KOPT-K1 (cell line): ENCODE data around the gene FAM241A.
"Not testable (repeated sequence)": the region's sequence is repeated elsewhere in the genome, so short reads cannot be mapped to it uniquely, and the experiment has no call there.

Experiments
- H3K27ac ChIP-seq: fragments of 200-600 bp; sonication (generic); 2 replicates; pipeline ENCODE4 v1.5.1; 2016; ENCODE audit warnings: antibody characterized with exemption, mild to moderate bottlenecking, low read depth, low read length; ENCODE audit not compliant: poor library complexity, severe bottlenecking
- H3K36me3 ChIP-seq: fragments of 200-600 bp; sonication (generic); 2 replicates; pipeline ENCODE4 v1.5.1; 2017; ENCODE audit warnings: antibody characterized with exemption, mild to moderate bottlenecking, low read length, moderate library complexity; ENCODE audit not compliant: insufficient read depth
- H3K9me3 ChIP-seq: fragments of 200-600 bp; sonication (generic); 2 replicates; pipeline ENCODE4 v1.5.1; 2017; ENCODE audit warnings: antibody characterized with exemption, low read length, mild to moderate bottlenecking; ENCODE audit not compliant: insufficient read depth, poor library complexity, severe bottlenecking

FAM241A gene

GRCh38 chr4:112147697-112148096 is 2.4 kb downstream of the FAM241A start:
- no peak overlapping the region for H3K27ac ChIP-seq
- H3K36me3 ChIP-seq: no peaks in the 10 kb centered on the region

GRCh38 chr4:112150920-112151319 is 5.7 kb downstream of the FAM241A start:
- H3K27ac ChIP-seq: no peak overlapping the region
- no peaks in the 10 kb centered on the region for H3K36me3 ChIP-seq
- H3K9me3 ChIP-seq: no peaks in the 10 kb centered on the region

More at GRCh38 chr4:112147697-112148096, 2.4 kb downstream of the FAM241A start:
- H3K9me3 ChIP-seq: no peaks in the 10 kb centered on the region

- Histone ChIP-seq H3K27ac (no peak overlapping the region), H3K36me3 (no peaks in the 10 kb centered on the region), H3K9me3 (no peaks in the 10 kb centered on the region)
Observed at GRCh38 chr4:112152521-112152920, 7.3 kb downstream of the FAM241A start.

- H3K36me3 ChIP-seq: no peaks in the 10 kb centered on the region
- H3K27ac ChIP-seq: no peak overlapping the region
- no peaks in the 10 kb centered on the region for H3K9me3 ChIP-seq
Observed at GRCh38 chr4:112153211-112153791, 8.0 kb downstream of the FAM241A start.

- no peak overlapping the region for H3K27ac ChIP-seq
- no peaks in the 10 kb centered on the region for H3K36me3 ChIP-seq
- no peaks in the 10 kb centered on the region for H3K9me3 ChIP-seq
Observed at GRCh38 chr4:112156112-112156511, 10.9 kb downstream of the FAM241A start.

- no peak overlapping the region for H3K27ac ChIP-seq
- H3K9me3 ChIP-seq: no peaks in the 10 kb centered on the region
- H3K36me3 ChIP-seq: no peaks in the 10 kb centered on the region
Observed at GRCh38 chr4:112156553-112156952, 11.3 kb downstream of the FAM241A start.

GRCh38 chr4:112163706-112164105 is 18.5 kb downstream of the FAM241A start:
- H3K9me3 ChIP-seq, H3K27ac ChIP-seq: not testable (repeated sequence)

GRCh38 chr4:112167794-112168193 is 22.5 kb downstream of the FAM241A start:
- no peaks in the 10 kb centered on the region for H3K9me3 ChIP-seq
- no peak overlapping the region for H3K27ac ChIP-seq
- no peaks in the 10 kb centered on the region for H3K36me3 ChIP-seq

More at GRCh38 chr4:112163706-112164105, 18.5 kb downstream of the FAM241A start:
- H3K36me3 ChIP-seq: not testable (repeated sequence)

GRCh38 chr4:112168719-112169500 is 23.7 kb downstream of the FAM241A start:
- Histone ChIP-seq H3K27ac (no peak overlapping the region), H3K36me3 (no peaks in the 10 kb centered on the region), H3K9me3 (no peaks in the 10 kb centered on the region)

GRCh38 chr4:112170451-112170993 is 25.3 kb downstream of the FAM241A start:
- Histone ChIP-seq H3K27ac (no peak overlapping the region), H3K9me3 (no peaks in the 10 kb centered on the region), H3K36me3 (no peaks in the 10 kb centered on the region)

GRCh38 chr4:112171051-112171763 is 26.0 kb downstream of the FAM241A start:
- H3K27ac ChIP-seq, H3K9me3 ChIP-seq, H3K36me3 ChIP-seq: not testable (repeated sequence)

- Histone ChIP-seq H3K36me3 (no peaks in the 10 kb centered on the region), H3K9me3 (no peaks in the 10 kb centered on the region), H3K27ac (no peak overlapping the region)
Observed at GRCh38 chr4:112172180-112172579, 26.9 kb downstream of the FAM241A start.

- Histone ChIP-seq H3K9me3 (no peaks in the 10 kb centered on the region), H3K36me3 (no peaks in the 10 kb centered on the region), H3K27ac (no peak overlapping the region)
Observed at GRCh38 chr4:112173593-112174558, 28.6 kb downstream of the FAM241A start.

GRCh38 chr4:112175840-112176239 is 30.6 kb downstream of the FAM241A start:
- H3K27ac ChIP-seq: no peak overlapping the region
- H3K36me3 ChIP-seq: no peaks in the 10 kb centered on the region
- H3K9me3 ChIP-seq: no peaks in the 10 kb centered on the region
